Stimulated activated CD8-positive, alpha-beta memory T cell treated with anti-CD3 and anti-CD28 coated beads, Interleukin-15, amount 100 ng/mL, for 4 hours (primary cell): ENCODE measurements around the gene FHL3.
"Not testable (repeated sequence)": the region's sequence is repeated elsewhere in the genome, so short reads cannot be mapped to it uniquely, and the experiment has no call there.

Experiments used
- DNase-seq, 2 donors: peaks; one replicate each; pipeline ENCODE4 v3.0.0-alpha.2; 2020; ENCODE audit warnings: low read depth in 2 of 2

FHL3 gene

DNA sequence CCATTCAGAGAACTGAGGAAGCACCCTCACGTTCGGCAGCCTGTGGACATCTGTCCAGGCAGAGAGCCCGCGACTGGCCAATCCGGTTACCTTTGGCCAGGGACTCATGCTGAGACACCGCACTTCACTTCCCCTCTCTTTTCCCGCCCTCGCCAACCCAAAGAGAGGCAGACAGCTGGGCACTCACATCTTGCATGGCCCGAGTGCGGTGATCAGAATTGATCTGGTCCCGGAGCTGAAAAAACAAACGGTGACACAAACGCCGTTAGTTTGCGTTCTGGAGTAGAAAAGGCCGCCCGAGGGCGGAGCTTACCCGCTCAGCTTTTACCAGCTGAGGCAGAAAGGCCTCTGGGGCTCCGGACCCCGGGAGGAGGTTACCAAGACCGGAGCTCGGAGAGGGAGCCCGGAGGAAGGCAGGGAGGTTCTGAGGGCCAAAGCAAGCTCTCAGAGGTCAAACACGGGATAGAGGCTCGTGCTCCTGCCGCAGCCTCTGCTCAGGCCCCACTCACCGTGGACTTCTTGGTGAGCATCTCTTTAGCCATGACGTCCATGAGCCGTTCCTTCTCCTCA, 15.9 kb downstream of the FHL3 start:
- no peak for DNase-seq

DNA sequence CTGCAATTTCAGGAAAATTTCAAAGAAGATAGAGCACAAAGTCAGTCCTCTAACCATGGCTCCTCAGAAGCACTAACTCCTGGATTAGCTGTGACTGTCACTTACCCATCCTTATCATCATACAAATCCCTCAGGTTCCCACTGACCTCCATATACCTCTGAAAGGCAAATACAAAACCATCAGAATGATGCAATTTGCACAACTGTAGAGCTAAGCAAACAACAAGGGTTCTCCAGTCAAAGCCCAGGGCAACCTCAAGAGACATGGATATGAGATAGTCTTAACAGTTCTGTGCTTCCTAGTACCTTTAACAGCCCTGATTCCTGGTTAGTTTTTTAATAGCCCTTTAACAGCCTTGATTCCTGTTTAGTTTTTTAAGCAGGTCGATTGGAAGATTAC, 17.6 kb downstream of the FHL3 start:
- no peak for DNase-seq

DNA sequence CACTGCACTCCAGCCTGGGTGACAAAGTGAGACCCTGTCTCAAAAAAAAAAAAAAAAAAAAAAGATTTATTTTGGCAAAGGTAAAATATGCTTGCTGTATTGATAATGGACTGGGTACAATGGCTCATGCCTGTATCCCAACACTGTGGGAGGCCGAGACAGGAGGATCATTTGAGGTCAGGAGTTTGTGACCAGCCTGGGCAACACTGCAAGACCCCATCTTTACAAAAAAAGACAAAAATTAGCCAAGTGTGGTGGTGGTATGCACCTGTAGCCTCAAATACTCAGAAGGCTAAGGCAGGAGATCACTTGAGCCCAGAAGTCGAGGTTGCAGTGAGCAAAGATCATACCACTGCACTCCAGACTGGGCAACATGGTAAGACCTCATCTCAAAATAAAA, 21.8 kb downstream of the FHL3 start:
- no peak for DNase-seq

DNA sequence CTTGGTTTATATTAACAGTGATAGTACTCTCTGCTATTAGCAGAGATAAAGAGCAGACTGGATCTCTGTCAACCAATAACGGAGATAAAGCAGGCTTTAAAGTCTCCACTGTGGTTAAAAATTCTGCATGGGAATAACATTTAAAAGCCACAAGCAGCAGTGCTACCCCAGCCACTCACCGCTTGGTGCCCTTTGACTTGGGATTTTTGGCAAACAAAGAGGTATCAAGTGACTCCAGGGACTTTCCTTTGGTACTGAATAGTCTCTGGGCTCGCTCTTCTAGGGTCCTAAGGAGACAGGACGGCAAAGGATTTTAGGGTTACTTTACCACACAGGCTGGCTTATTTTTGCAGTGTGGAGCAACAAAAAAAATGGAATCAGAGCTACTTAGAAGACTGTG, 26.8 kb downstream of the FHL3 start:
- DNase-seq: no peak

DNA sequence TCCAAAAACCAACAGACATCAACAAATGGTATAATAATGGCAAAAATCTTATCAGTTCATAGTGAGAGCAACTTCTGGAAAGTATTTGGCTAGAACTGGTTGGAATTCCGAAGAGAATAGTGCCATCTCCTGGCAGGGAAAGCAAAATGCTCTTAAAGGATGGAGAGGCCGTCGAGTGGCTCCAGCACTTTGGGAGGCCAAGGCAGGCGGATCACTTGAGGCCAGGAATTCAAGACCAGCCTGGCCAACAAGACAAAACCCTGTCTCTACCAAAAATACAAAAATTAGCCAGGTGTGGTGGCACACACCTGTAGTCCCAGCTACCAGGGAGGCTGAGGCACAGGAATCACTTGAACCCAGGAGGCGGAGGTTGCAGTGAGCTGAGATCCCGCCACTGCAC, 30.2 kb downstream of the FHL3 start:
- not testable (repeated sequence) for DNase-seq

DNA sequence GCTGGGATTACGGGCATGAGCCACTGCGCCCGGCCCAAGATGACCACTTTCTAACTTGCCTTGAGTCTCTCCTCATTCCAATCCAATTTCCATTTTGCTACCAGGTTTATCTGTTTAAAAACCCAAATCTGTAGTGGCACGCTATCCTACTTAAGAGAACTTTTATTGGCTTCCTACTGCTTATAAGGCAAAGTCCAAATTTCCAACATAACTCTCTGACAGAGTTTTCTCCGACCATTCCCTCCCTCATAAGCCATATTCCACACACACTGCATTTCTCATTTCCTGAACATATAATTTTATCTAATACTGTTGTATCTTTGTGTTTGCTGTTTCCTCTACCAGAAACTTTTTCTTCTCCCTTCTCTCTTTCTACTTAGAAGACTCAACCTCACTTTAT, 30.7 kb downstream of the FHL3 start:
- DNase-seq: no peak

DNA sequence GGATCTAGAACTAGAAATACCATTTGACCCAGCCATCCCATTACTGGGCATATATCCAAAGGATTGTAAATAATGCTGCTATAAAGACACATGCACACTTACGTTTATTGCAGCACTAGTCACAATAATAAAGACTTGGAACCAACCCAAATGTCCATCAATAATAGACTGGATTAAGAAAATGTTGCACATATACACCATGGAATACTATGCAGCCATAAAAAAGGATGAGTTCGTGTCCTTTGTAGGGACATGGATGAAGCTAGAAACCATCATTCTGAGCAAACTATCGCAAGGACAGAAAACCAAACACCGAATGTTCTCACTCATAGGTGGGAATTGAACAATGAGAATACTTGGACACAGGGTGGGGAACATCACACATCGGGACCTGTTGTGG, 31.6 kb downstream of the FHL3 start:
- not testable (repeated sequence) for DNase-seq

DNA sequence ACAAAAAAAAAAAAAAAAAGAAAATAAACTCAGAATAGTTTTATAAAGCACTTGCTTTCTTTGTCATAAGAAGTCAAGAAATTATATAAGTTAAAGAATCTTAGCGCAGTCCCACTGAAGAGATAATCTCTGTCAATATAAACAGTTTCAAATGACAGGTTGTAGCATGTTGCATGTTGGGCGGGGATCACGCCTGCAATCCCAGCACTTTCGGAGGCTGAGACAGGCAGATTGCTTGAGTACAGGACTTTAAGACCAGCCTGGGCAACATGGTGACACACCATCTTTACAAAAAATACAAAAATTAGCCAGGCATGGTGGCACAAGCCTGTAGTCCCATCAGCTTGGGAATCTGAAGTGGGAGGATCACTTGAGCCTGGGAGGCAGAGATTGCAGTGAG, 40.0 kb downstream of the FHL3 start:
- no peak for DNase-seq

DNA sequence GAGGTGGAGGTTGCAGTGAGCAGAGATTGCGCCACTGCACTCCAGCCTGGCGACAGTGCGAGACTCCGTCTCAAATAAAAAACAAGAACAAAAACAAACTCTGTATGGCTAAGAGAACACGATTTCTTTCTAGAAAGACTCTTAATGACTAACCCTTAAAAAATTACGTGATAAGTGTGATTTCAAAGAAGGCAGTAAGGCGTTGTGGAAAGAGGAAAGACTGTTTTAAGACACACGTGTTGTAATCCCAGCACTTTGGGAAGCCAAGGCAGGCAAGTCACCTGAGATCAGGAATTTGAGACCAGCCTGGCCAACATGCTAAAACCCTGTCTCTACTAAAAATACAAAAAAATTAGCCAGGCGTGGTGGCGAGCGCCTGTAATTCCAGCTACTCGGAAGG, 41.2 kb downstream of the FHL3 start:
- DNase-seq: not testable (repeated sequence)

DNA sequence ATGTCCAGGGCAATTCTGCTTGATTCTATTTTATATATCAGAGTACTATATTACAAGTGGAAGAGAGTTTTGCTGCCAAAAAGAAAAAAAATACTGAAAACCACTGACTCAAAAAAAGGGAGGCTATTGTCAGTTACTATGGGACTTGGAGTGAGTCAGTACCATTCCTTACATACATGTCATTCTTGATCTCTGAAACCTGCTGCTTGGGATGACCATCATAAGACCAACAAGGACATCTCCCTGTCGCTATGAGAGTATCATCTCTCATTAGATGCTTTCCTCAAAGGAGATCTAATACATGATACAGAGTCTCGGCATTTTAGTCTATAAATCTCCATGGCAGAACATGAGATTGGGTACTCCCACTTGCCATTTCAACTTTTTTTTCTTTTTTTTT, 46.6 kb downstream of the FHL3 start:
- no peak for DNase-seq

DNA sequence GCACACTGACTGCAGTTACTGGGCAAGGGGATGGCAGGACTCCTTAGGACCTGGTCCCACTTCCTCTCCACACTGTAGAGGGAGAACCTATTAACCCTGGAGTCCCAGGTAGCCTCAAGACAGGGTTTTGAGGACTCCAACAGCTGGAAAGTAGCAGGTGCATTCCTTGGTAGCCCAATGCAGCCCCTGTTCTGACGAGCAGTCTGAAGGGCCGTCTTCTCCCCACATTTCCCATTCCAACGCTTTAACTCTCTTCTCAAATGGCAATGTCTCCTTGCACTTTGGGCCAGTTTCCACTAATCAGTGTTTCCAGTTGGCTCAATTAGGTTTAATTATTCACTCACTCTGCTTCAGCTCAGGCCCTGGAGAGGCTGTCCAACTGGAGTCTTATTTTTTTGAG, 49.6 kb downstream of the FHL3 start:
- no peak for DNase-seq

DNA sequence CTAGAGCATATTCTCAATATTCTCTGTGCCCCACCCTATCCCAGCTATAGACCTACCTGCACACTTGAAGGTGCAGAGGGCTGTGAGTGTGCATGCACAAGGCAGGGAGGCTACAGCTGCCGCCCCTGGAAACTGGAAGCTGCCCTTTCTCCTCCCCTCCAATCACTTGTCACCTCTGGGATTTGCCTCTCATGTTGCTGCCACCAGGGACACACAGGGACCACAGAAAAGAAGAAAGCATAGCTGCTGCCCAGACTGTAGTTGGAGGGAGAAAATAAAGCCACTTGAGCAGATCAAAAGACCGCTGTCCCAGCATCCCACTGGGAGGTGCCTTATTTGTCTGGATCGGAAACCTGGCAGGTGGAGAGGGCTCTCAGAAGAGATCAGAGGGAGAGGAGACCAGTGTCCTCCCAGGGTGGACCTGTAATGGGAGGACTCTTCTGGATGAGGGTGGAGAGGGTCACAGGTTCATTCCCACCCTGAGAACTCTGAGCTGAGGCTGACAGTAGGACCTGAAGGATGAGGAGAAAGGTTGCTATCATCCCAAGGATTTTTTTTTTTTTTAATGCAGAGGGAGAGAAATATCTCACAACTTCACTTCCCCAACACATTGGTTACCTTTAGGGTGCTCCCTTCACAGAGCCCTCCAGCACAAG, 50.9 kb downstream of the FHL3 start:
- no peak for DNase-seq

DNA sequence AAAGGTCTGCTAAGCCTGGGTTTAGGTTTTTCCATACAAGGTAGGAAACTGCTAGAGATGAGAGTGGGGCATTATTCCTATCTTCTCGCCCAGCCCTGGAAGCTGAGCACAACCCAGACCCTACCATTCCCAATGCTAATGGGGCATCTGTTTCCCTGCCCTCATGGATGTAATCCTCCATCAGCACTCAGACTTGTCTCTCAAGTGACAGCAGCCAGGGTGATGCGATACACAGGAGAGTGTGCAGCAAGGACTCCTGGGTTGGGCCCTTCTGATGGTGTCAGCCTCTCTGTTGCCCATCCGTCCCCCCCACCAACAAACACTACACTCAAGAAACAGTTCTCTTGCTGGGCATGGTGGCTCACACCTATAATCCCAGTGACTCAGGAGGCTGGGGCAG, 52.6 kb downstream of the FHL3 start:
- no peak for DNase-seq

DNA sequence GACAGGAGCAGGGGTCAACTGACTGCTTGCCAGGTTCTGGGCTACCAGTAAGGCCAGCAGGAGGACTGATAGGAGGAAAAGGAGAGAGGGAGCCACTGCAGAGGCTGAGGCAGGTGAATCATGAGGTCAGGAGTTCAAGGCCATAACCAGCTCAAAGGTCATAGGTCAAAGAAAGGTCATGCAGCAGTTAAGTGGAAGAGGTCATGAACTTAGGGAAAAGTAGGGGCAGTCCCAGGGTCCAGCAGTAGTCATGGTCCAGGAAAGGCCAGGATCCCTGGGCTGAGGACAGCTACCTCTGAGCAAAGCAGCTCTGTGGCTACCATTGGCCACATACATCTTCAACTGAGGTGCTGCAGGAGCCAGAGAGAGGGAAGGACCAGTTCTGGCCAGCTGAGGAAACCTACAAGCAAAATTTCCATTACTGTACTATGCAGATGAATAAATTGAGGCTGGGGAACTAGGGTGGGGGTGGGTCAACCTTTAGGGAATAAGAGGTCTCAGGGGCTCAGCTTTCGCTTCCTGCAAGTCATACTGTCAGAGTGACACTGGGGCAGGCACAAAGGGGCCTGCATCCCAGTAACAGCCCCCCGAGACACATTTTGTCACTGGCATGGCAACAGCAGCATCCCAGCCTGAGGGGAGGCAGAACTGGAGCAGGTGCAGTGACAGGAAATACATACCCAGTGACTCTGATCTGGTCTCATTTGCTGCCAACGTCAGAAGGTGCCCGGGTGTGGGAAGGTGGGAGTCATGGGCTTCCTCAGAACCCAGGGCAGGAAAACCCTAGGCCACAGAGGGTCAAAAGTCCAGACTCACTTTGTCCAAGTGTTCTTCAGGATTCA, 53.3 kb downstream of the FHL3 start:
- DNase-seq: no peak

DNA sequence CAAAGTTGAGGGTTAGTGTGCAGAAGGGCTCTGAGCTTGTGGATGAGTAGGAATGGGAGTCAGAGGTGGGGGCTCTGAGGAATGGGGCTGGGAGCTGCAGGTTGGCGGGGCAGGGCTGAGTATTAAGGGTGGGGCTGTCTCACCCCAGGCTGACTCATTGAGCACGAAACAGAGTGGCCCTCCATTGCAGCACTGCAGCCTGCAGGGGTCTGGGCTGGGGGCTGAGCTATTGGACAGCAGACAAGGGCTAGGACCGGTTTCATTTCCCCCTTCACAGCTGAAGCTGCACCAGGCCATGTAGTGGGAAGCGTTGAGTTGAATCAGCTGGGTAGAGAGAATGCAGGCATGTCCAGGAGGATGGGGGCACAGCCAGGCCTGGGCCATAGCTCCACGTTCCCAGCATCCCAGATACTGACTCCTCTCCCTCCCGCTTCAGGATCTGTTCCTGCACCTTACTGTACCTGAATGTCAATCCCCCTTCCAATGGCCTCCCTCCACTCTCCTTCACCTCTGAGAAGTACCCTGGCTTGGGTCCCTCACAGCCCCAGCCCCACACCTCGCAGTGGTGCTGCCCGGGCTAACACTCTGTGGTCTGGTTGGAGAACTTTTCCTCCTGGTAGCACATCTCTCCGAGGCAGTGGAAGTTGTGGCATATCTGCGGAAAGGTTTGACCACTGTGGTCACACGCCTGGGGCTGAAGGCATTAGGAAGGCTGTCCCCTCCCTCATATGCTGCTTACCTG, 54.1 kb downstream of the FHL3 start:
- no peak for DNase-seq

DNA sequence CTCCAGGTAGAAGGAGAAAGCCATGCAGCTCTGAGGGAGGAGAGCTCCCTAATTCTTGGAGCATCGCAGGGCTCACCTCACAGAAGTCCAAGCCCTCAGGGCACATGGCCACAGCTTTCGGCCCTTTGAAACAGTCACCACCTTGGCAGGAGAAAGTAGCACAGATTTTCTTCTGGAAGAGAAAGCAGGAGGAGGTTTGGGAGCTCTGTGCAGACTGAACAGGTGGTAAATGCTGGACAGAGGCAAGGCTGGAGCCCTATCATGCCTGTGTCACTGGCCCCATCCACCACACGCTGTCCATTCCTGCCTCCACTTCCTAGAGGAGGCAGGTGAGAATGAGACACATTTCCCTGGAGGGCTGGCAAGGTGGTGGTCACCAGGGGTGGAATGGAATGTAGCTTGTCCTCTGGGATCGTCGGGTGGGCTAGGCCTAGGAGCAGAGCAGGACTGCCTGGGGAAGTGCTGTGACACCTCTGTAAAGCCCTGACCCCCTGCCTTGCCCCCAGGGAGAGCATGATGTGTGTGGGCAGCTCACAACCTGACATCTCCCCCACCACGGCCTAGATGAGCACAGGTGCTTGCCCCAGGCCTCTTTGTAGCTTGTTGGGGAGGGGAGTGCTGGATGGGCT, 55.7 kb downstream of the FHL3 start:
- no peak for DNase-seq

DNA sequence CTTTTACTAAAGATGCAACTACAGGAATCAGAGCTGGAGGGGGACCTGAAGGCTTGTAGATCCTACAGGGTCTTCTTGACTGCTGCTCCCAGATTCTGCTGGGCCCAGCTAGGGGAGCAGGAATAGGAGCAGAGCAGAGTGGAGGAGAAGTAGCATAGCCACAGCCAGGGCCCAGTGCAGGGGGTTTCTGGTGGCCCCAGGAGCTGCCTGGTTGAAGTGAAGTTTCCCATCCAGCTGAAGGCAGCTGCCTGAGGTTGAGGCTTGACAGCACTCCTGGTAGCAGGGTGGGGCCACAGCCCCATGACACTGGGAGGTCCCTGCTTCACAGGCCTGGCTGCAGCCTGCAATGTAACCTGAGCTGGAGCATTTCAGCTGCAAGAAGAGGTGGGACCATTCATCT, 56.5 kb downstream of the FHL3 start:
- DNase-seq: no peak

DNA sequence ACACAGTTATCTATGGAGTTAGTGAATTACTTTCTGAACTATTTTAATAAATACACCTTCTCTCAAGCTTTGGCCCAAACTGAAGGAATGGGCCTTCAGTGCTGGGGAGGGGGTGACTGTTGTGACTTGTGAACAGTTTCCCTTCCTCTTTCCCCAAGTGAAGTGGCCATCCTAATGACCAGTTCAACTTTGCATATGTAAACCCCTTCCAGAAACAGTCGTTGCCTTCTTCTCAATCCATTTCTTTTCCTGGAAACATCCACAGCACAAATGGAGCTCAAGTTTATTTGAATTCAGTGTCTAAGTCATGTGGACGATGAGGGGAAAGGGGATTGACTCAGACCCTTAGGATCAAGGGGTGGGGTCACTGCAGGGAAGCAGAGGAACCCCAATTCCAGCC, 57.1 kb downstream of the FHL3 start:
- no peak for DNase-seq

DNA sequence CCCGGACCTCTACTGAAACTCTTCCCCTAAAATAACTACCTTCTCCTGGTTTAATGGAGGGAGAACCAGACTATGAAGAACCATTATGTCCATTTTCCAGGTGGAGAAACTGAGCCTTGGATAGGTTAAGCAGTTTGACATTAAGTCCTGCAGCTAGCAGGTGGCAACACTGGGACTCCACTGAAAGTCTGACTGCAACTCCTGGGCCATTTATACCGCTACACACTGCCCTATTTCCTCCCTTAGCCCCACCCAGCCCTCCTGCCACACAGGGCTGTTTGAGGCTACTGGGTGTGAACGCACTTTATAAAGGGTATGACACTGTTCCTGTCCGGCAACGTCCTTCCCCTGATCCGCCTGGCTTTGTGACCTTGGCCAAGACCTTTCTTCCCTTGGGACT, 58.0 kb downstream of the FHL3 start:
- no peak for DNase-seq
